HepG2 (cell line): ENCODE measurements around the gene ALDH16A1. TPM values are rescaled to one million over a fixed set of nuclear protein-coding genes. Genes with fewer than 3 reads are reported as not detected.

Experiments
- ELF3 ChIP-seq: IDR thresholded peaks from 2 replicates; pipeline ENCODE4 v1.6.1; 2016; ENCODE audit warnings: missing genetic modification reagents, missing compliant biosample characterization
- MAZ ChIP-seq, 2 experiments: sonication (generic) in 1 of 2; formaldehyde crosslinking in 1 of 2; IDR thresholded peaks; 2 replicates each; pipeline versions ENCODE4 v1.5.0 to v1.6.1; 2012 to 2020; ENCODE audit warnings: low read depth in 2 of 2, mild to moderate bottlenecking in 2 of 2, borderline replicate concordance in 1 of 2, improper control_type of control experiment in 1 of 2, low read length in 1 of 2, missing genetic modification reagents in 1 of 2, moderate library complexity in 1 of 2
- NFYB ChIP-seq: sonication (generic); formaldehyde crosslinking; IDR thresholded peaks from 2 replicates; pipeline ENCODE4 v1.4.0; 2020; ENCODE audit warnings: missing genetic modification reagents
- NR1H2 ChIP-seq: sonication (generic); formaldehyde crosslinking; IDR thresholded peaks from 2 replicates; pipeline ENCODE4 v1.8.1; 2022; ENCODE audit warnings: low read depth, missing genetic modification reagents, borderline replicate concordance
- RCOR2 ChIP-seq: IDR thresholded peaks from 2 replicates; pipeline ENCODE4 v1.6.1; 2016; ENCODE audit warnings: missing biosample characterization, missing genetic modification reagents
- SMAD9 ChIP-seq: sonication (generic); formaldehyde crosslinking; IDR thresholded peaks from 2 replicates; pipeline ENCODE4 v1.5.1; 2020; ENCODE audit warnings: mild to moderate bottlenecking, missing genetic modification reagents
- SSRP1 ChIP-seq: IDR thresholded peaks from 2 replicates; pipeline ENCODE4 v1.6.1; 2016; ENCODE audit warnings: control low read depth
- ZBTB10 ChIP-seq: sonication (generic); formaldehyde crosslinking; IDR thresholded peaks from 2 replicates; pipeline ENCODE4 v1.4.0; 2020; ENCODE audit warnings: missing genetic modification reagents, borderline replicate concordance
- ZBTB40 ChIP-seq, 2 experiments: fragments of 450-650 bp in 1 of 2; sonication (generic) in 1 of 2; formaldehyde crosslinking in 1 of 2; IDR thresholded peaks; 2 replicates each; pipeline versions ENCODE4 v1.6.1 to v1.8.0; 2016 to 2022; ENCODE audit warnings: antibody characterized with exemption in 1 of 2, mild to moderate bottlenecking in 1 of 2, missing genetic modification reagents in 1 of 2
- ZNF567 ChIP-seq: sonication (generic); formaldehyde crosslinking; IDR thresholded peaks from 2 replicates; pipeline ENCODE4 v1.8.1; 2023; ENCODE audit warnings: mild to moderate bottlenecking, missing genetic modification reagents, borderline replicate concordance
- ZNF580 ChIP-seq: IDR thresholded peaks from 2 replicates; pipeline ENCODE4 v1.6.1; 2016; ENCODE audit warnings: low read depth, borderline replicate concordance
- ZNF670 ChIP-seq: sonication (generic); formaldehyde crosslinking; IDR thresholded peaks from 2 replicates; pipeline ENCODE4 v1.8.0; 2022; ENCODE audit warnings: mild to moderate bottlenecking, missing genetic modification reagents, borderline replicate concordance
- ZNF703 ChIP-seq: sonication (generic); formaldehyde crosslinking; IDR thresholded peaks from 2 replicates; pipeline ENCODE4 v1.5.1; 2020; ENCODE audit warnings: missing genetic modification reagents, mild to moderate bottlenecking, moderate library complexity, borderline replicate concordance
- ZNF775 ChIP-seq: sonication (generic); formaldehyde crosslinking; IDR thresholded peaks from 2 replicates; pipeline ENCODE4 v1.4.0; 2020; ENCODE audit warnings: missing genetic modification reagents, mild to moderate bottlenecking, moderate library complexity, borderline replicate concordance
- ZNF792 ChIP-seq: IDR thresholded peaks from 2 replicates; pipeline ENCODE4 v1.6.1; 2016
- polyA plus RNA-seq, 8 experiments: library from polyadenylated mRNA; depleted of rRNA in 3 of 8; stranded (reverse) in 7 of 8; unstranded in 1 of 8; fragments of >200 nt; fragmentation: Illumina TruSeq in 4 of 8; extraction: Trizol in 4 of 8; gene quantifications; 2 replicates each; pipeline versions ENCODE4 v1.2.1 to v1.2.3, GENCODE V29; 2011 to 2016; ENCODE audit warnings: low read depth in 4 of 8, missing spikeins in 1 of 8, mixed read lengths in 1 of 8; ENCODE audit not compliant: insufficient read depth in 1 of 8
- total RNA-seq, 5 experiments: library from RNA; depleted of rRNA; stranded (reverse); fragments of >200 nt; fragmentation: Illumina TruSeq; extraction: Trizol; gene quantifications; 2 replicates each; pipeline ENCODE4 v1.2.3, GENCODE V29; 2016; ENCODE audit warnings: low read depth in 1 of 5

Gene ALDH16A1
- total and polyA plus RNA-seq, 2 of the 13 experiments (the other 11 are each of a cell fraction or from before 2014, with no cell fraction given): 8.4 to 34.9 TPM

- TF ChIP-seq ZBTB40 (IDR thresholded peaks at IDR 0.05) (no peak), ZBTB40 (CRISPR knock-in tag; IDR thresholded peaks at IDR 0.05) (no peak), ZNF775 (CRISPR knock-in tag) (no peak), SSRP1 (CRISPR knock-in tag) (peak; percentile 54; the same call in 1 of the 2 replicates), ZNF670 (CRISPR knock-in tag) (no peak), NFYB (CRISPR knock-in tag) (peak; percentile 95), ZNF703 (CRISPR knock-in tag) (no peak), RCOR2 (CRISPR knock-in tag) (no peak), ZNF567 (CRISPR knock-in tag) (0 out of 2 replicates have a peak, but pooled peaks have one; percentile 46), ZNF580 (peak; percentile 83; the same call in 1 of the 2 replicates), ELF3 (CRISPR knock-in tag) (peak; percentile 70; the same call in 1 of the 2 replicates), ZNF792 (CRISPR knock-in tag) (0 out of 2 replicates have a peak, but pooled peaks have one; percentile 61), SMAD9 (0 out of 2 replicates have a peak, but pooled peaks have one; percentile 63), ZBTB10 (CRISPR knock-in tag) (peak; percentile 75; the same call in 1 of the 2 replicates), NR1H2 (CRISPR knock-in tag) (no peak), MAZ (IDR thresholded peaks at IDR 0.05; ENCODE audit: borderline replicate concordance, low read depth, low read length) (0 out of 2 replicates have a peak, but pooled peaks have one; percentile 51), MAZ (CRISPR knock-in tag; IDR thresholded peaks at IDR 0.05; ENCODE audit: low read depth) (peak; percentile 74)
Observed at GRCh38 chr19:49487277-49488045, 34.4 kb downstream of the ALDH16A1 start, which contains the start of gene RPL13A (continued).
